Measurements from ENCODE around the gene GFPT1.

GRCh38 chr2:69304656-69305055 lies 82.4 kb downstream of the GFPT1 start:
- TF ChIP-seq POLR2AphosphoS5 (IDR thresholded peaks at IDR 0.05; ENCODE audit: borderline replicate concordance, low read depth, low read length): no peak
- TF ChIP-seq EZH2 (IDR thresholded peaks at IDR 0.05): no peak
- no peak for TF ChIP-seq FOXP2 (optimal IDR thresholded peaks at IDR 0.05; ENCODE audit: control extremely low read depth, extremely low read length, insufficient read depth)
